GM20000 (cell line): ENCODE results near the gene LRRFIP2.

Experiments used
- DNase-seq: peaks from one replicate; pipeline ENCODE4 v3.0.0; 2012; ENCODE audit warnings: low spot score
- TF ChIP-seq, protein P1 (sequence below): IDR thresholded peaks from 2 replicates; pipeline ENCODE4 v1.5.1; 2012; ENCODE audit warnings: mild to moderate bottlenecking, control low read depth; ENCODE audit errors: extremely low read depth, missing control alignments

LRRFIP2 gene

DNA sequence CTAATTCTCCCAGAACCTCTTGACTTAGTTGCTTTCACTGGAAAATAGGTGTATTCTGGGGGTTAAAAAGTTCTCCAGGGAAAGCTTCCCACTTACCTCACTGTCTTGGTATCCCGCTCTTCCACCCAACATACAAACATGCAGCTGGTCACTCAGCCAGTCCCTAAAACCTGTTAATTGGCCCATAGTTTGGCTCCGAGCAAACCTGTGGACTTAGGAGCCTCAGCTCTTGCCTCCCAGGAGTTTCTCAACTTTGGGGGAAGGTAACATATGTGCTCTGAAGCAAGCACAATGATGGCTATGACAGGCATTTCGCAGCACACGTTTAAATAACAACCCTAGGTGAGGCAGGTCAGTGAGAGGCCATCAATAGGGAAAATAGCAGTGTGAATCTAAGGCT lies 25.8 kb upstream of the LRRFIP2 start:
- TF ChIP-seq, protein P1, sequence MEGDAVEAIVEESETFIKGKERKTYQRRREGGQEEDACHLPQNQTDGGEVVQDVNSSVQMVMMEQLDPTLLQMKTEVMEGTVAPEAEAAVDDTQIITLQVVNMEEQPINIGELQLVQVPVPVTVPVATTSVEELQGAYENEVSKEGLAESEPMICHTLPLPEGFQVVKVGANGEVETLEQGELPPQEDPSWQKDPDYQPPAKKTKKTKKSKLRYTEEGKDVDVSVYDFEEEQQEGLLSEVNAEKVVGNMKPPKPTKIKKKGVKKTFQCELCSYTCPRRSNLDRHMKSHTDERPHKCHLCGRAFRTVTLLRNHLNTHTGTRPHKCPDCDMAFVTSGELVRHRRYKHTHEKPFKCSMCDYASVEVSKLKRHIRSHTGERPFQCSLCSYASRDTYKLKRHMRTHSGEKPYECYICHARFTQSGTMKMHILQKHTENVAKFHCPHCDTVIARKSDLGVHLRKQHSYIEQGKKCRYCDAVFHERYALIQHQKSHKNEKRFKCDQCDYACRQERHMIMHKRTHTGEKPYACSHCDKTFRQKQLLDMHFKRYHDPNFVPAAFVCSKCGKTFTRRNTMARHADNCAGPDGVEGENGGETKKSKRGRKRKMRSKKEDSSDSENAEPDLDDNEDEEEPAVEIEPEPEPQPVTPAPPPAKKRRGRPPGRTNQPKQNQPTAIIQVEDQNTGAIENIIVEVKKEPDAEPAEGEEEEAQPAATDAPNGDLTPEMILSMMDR: no peak

GRCh38 chr3:37198996-37199395 lies 24.6 kb upstream of the LRRFIP2 start:
- TF ChIP-seq, protein P1: no peak
- no peak for DNase-seq

More for the DNA sequence above, 25.8 kb upstream of the LRRFIP2 start:
- no peak for DNase-seq

DNA sequence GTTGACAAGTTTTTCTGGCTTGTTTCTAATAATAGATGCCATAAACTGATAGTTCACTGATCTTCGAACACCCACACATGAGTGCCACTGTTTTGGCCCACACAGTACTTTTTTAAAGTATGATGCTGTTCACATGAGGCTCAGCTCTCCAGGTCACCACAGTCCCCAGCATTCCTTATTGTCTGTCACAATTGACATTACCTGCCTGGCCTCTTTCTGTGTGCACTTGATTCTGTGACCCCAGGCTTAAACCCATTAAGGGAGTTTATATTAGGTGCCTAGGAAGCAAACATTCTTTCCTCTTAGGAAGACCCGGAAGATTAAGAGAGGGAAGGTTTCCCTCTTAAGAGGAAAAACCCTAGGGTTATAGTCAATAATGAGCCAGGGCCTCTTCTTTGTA lies 24.2 kb upstream of the LRRFIP2 start:
- TF ChIP-seq, protein P1: no peak

GRCh38 chr3:37197810-37198371 lies 23.5 kb upstream of the LRRFIP2 start:
- TF ChIP-seq, protein P1: no peak
- no peak for DNase-seq

More for the DNA sequence above, 24.2 kb upstream of the LRRFIP2 start:
- DNase-seq: no peak

GRCh38 chr3:37194533-37194932 lies 20.2 kb upstream of the LRRFIP2 start:
- TF ChIP-seq, protein P1: no peak
- no peak for DNase-seq

GRCh38 chr3:37190667-37191066 lies 16.3 kb upstream of the LRRFIP2 start:
- no peak for DNase-seq
- TF ChIP-seq, protein P1: no peak

DNA sequence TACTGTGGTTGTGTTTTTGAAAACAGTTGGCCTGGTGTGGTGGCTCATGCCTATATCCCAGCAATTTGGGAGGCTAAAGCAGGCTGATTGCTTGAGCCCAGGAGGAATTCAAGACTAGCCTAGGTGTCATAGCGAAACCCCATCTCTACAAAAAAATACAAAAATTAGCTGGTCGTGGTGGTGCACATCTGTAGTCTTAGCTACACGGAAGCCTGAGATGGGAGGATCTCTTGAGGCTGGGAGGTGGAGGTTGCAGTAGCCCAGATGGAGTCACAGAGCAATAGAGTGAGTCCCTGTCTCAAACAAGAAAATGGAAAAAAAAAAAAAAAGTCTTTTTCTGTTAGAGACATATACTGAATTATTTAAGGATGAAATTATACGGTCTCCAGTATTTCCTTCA lies 14.7 kb upstream of the LRRFIP2 start:
- TF ChIP-seq, protein P1: no peak
- DNase-seq: no peak
